ENCODE data around the gene MYF6. TPM values are rescaled to one million over a fixed set of nuclear protein-coding genes. Genes with fewer than 3 reads are reported as not detected.

The MYF6 gene
- total and polyA plus RNA-seq, 2 of the 8 experiments (the other 6 are each of a cell fraction or from before 2014, with no cell fraction given), result 0.39 TPM; not detected in 1

- no peak overlapping the region for H2BK120ac ChIP-seq (replicated peaks; ENCODE audit: low read depth, low read length)
- no peaks in the 10 kb centered on the region for H3K9me3 ChIP-seq (ENCODE audit: insufficient read depth in 2 of 2, low read depth in 1 of 2, low read length in 1 of 2)
- no peak overlapping the region for H3K23ac ChIP-seq (ENCODE audit: insufficient read length)
- H3K4me3 ChIP-seq (ENCODE audit: extremely low read depth in 1 of 4, insufficient read depth in 2 of 4, low read depth in 3 of 4, low read length in 4 of 4), result no peak overlapping the region
- no peak overlapping the region for H4K91ac ChIP-seq (replicated peaks; ENCODE audit: insufficient read length, low read length)
- FAIRE-seq, result no peak
- H3K27ac ChIP-seq (ENCODE audit: low read depth, low read length), result no peak overlapping the region
- no peak overlapping the region for H2BK12ac ChIP-seq (ENCODE audit: low read depth, low read length)
- H4K5ac ChIP-seq (ENCODE audit: insufficient read length, low read depth, low read length), result no peak overlapping the region
- no peaks in the 10 kb centered on the region for H3K79me2 ChIP-seq (ENCODE audit: control insufficient read depth in 1 of 2, insufficient read depth in 2 of 2, low read length in 2 of 2)
- POLR2A ChIA-PET (ENCODE audit: partially characterized antibody), result no interaction called here
- no peak overlapping the region for H4K8ac ChIP-seq (ENCODE audit: extremely low read depth, insufficient read depth, low read length)
- no peak overlapping the region for H3K4me2 ChIP-seq (ENCODE audit: insufficient read depth in 1 of 2, low read depth in 2 of 2, low read length in 2 of 2)
- no peak overlapping the region for H2AK5ac ChIP-seq (ENCODE audit: low read depth, low read length)
- no peaks in the 10 kb centered on the region for H3K4me1 ChIP-seq (replicated peaks in 1 of 4; ENCODE audit: control insufficient read depth in 3 of 4, insufficient read depth in 4 of 4, low read length in 3 of 4)
- H3K14ac ChIP-seq (ENCODE audit: insufficient read length), result no peak overlapping the region
- no peak overlapping the region for H2BK20ac ChIP-seq (ENCODE audit: low read length)
- no peak overlapping the region for H3K18ac ChIP-seq (ENCODE audit: extremely low read depth, low read length)
- no peak overlapping the region for H3K9ac ChIP-seq (replicated peaks in 1 of 4; ENCODE audit: extremely low read depth in 1 of 4, low read depth in 3 of 4, low read length in 3 of 4)
- H2AFZ ChIP-seq (ENCODE audit: low read length), result no peak overlapping the region
- DNase-seq (ENCODE audit: low read depth in 1 of 2, low spot score in 2 of 2), result no peak
- H3K4ac ChIP-seq (replicated peaks; ENCODE audit: insufficient read length, low read depth, low read length), result no peak overlapping the region
- H3K27me3 ChIP-seq (replicated peaks in 1 of 4; ENCODE audit: control insufficient read depth in 3 of 4, extremely low read depth in 1 of 4, insufficient read depth in 3 of 4, low read length in 3 of 4), result no peaks in the 10 kb centered on the region
- no peaks in the 10 kb centered on the region for H3K23me2 ChIP-seq (ENCODE audit: low read depth, low read length)
- no peak overlapping the region for H2BK5ac ChIP-seq (ENCODE audit: low read depth, low read length)
- peaks cover 0 to 2% of the 10 kb centered on the region in 2 experiments for H4K20me1 ChIP-seq (replicated peaks in 1 of 2; ENCODE audit: control insufficient read depth in 1 of 2, insufficient read depth in 2 of 2, low read length in 2 of 2)
- CTCF ChIA-PET (ENCODE audit: partially characterized antibody), result interaction anchor here (1.1 to 1.5 kb wide), 2 partner anchors 10 to 12 kb away, joined by 3 read pairs; no protein-coding TSS in a partner anchor
- TF ChIP-seq BCL11A (IDR thresholded peaks at IDR 0.05; ENCODE audit: low read depth in 2 of 2, low read length in 2 of 2) (no peak), TAF7 (optimal IDR thresholded peaks at IDR 0.05; ENCODE audit: borderline replicate concordance, low read depth, low read length) (no peak), KDM4A (IDR thresholded peaks at IDR 0.05; ENCODE audit: low read depth, low read length, severe bottlenecking) (no peak), SAP30 (IDR thresholded peaks at IDR 0.05; ENCODE audit: insufficient read depth, insufficient replicate concordance, low read length) (no peak), RFX5 (IDR thresholded peaks at IDR 0.05; ENCODE audit: borderline replicate concordance, low read depth, low read length) (no peak), HDAC2 (IDR thresholded peaks at IDR 0.05; ENCODE audit: borderline replicate concordance in 1 of 2, low read depth in 2 of 2, low read length in 2 of 2) (no peak), POU5F1 (IDR thresholded peaks at IDR 0.05; ENCODE audit: low read depth, low read length) (no peak), JUN (IDR thresholded peaks at IDR 0.05; ENCODE audit: low read depth, low read length) (no peak), FOSL1 (IDR thresholded peaks at IDR 0.05; ENCODE audit: insufficient read depth, low read depth, low read length) (no peak), SIN3A (conservative IDR thresholded peaks at IDR 0.05 in 1 of 2, IDR thresholded peaks at IDR 0.05 in 1 of 2; ENCODE audit: low read depth in 1 of 2, low read length in 2 of 2) (no peak), TCF12 (IDR thresholded peaks at IDR 0.05; ENCODE audit: low read depth, low read length) (no peak)
- H2BK15ac ChIP-seq (ENCODE audit: low read length), result no peak overlapping the region
- H3K79me1 ChIP-seq (ENCODE audit: low read depth, low read length), result no peaks in the 10 kb centered on the region
- no peak overlapping the region for H3K56ac ChIP-seq (replicated peaks; ENCODE audit: insufficient read length, low read depth, low read length)
- no peaks in the 10 kb centered on the region for H3K36me3 ChIP-seq (ENCODE audit: control insufficient read depth in 2 of 4, insufficient read depth in 4 of 4, low read length in 3 of 4)
These were observed 45.0 kb downstream of the MYF6 start for GRCh38 chr12:80752464-80752863.

Data from H1 (cell line).